CD4-positive, alpha-beta T cell (primary cell): ENCODE data around the gene DEPDC7. TPM values are rescaled to one million over a fixed set of nuclear protein-coding genes. Genes with fewer than 3 reads are reported as not detected.

Experiments used
- ATAC-seq: fragments of 200-7000 bp; cut with Tn5 transposase; one replicate; pipeline ENCODE4 v1.10.0; 2022; ENCODE audit warnings: mild to moderate bottlenecking; ENCODE audit not compliant: poor library complexity
- CTCF ChIA-PET: fragments of 350-600 bp; sonication (Branson Sonifier 250); formaldehyde crosslinking; loops from one replicate; lab custom pipeline; 2021; ENCODE audit warnings: antibody characterized with exemption, inconsistent platforms; lab: Charles Lee
- POLR2A ChIA-PET: fragments of 350-600 bp; sonication (Branson Sonifier 250); formaldehyde crosslinking; loops from one replicate; lab custom pipeline; 2021; ENCODE audit warnings: antibody characterized with exemption, inconsistent platforms; lab: Charles Lee
- DNase-seq, 14 experiments: peaks; one replicate each; pipeline ENCODE4 v3.0.0-alpha.2; 2013 to 2020; ENCODE audit warnings: mixed read lengths in 2 of 14
- H3K27ac ChIP-seq, 2 donors: one replicate each; pipeline versions ENCODE4 v1.5.1 to v1.7.0; 2013; ENCODE audit warnings: low read length in 2 of 2, low read depth in 1 of 2, mild to moderate bottlenecking in 1 of 2
- H3K27me3 ChIP-seq, 2 experiments: 1 replicate in 1 of 2; 2 replicates in 1 of 2; pipeline versions ENCODE4 v1.6.1 to v1.7.0; 2013; ENCODE audit warnings: low read length in 2 of 2, control low read depth in 1 of 2, mild to moderate bottlenecking in 1 of 2, moderate library complexity in 1 of 2; ENCODE audit not compliant: insufficient read depth in 2 of 2, control insufficient read depth in 1 of 2
- H3K36me3 ChIP-seq: one replicate; pipeline ENCODE4 v1.6.1; 2013; ENCODE audit warnings: low read length, control low read depth; ENCODE audit not compliant: insufficient read depth
- H3K4me1 ChIP-seq: one replicate; pipeline ENCODE4 v1.6.1; 2013; ENCODE audit warnings: low read length, control low read depth; ENCODE audit not compliant: insufficient read depth
- H3K4me3 ChIP-seq: one replicate; pipeline ENCODE4 v1.5.1; 2013; ENCODE audit warnings: mild to moderate bottlenecking, low read length, moderate library complexity
- H3K9me3 ChIP-seq, 2 experiments: 1 replicate in 1 of 2; 2 replicates in 1 of 2; pipeline versions ENCODE4 v1.6.1 to v1.7.0; 2013; ENCODE audit warnings: low read length in 2 of 2, mild to moderate bottlenecking in 2 of 2, control low read depth in 1 of 2, moderate library complexity in 1 of 2; ENCODE audit not compliant: control insufficient read depth in 1 of 2, insufficient read depth in 1 of 2
- H3K27ac Mint-ChIP-seq: one replicate; pipeline ENCODE4 v1.8.0; 2020; ENCODE audit warnings: mixed read lengths
- H3K27me3 Mint-ChIP-seq: one replicate; pipeline ENCODE4 v1.8.0; 2021; ENCODE audit warnings: mixed read lengths
- H3K36me3 Mint-ChIP-seq: one replicate; pipeline ENCODE4 v1.8.0; 2021; ENCODE audit warnings: low read depth, mixed read lengths
- H3K4me1 Mint-ChIP-seq: one replicate; pipeline ENCODE4 v1.8.0; 2021; ENCODE audit warnings: low read depth, mixed read lengths
- H3K4me3 Mint-ChIP-seq: one replicate; pipeline ENCODE4 v1.8.0; 2020; ENCODE audit warnings: mild to moderate bottlenecking, mixed read lengths
- H3K9me3 Mint-ChIP-seq: one replicate; pipeline ENCODE4 v1.8.0; 2020; ENCODE audit warnings: mixed read lengths
- intact Hi-C, 2 experiments: fragments of 100-400 bp; cut with DNase I in 1 of 2; cut with micrococcal nuclease in 1 of 2; formaldehyde crosslinking; loops; one replicate each; pipeline versions ENCODE4 v1.15.1 to v1.9.0; 2023 to 2025; cut with DNase I, micrococcal nuclease
- total RNA-seq, 174 experiments: library from RNA in 2 of 174; stranded (reverse) in 2 of 174; gene quantifications; one replicate each; pipeline ENCODE4 v1.2.3 and lab custom pipeline; 2021 to 2026
- TF ChIP-seq, protein P1 (sequence below): fragments of 200-600 bp; IDR thresholded peaks from one replicate; pipeline ENCODE4 v1.8.0; 2022; ENCODE audit warnings: antibody characterized with exemption, mild to moderate bottlenecking

The DEPDC7 gene
- total RNA-seq, 2 experiments from 2014 or later = 2.9 to 3.1 TPM

DNA sequence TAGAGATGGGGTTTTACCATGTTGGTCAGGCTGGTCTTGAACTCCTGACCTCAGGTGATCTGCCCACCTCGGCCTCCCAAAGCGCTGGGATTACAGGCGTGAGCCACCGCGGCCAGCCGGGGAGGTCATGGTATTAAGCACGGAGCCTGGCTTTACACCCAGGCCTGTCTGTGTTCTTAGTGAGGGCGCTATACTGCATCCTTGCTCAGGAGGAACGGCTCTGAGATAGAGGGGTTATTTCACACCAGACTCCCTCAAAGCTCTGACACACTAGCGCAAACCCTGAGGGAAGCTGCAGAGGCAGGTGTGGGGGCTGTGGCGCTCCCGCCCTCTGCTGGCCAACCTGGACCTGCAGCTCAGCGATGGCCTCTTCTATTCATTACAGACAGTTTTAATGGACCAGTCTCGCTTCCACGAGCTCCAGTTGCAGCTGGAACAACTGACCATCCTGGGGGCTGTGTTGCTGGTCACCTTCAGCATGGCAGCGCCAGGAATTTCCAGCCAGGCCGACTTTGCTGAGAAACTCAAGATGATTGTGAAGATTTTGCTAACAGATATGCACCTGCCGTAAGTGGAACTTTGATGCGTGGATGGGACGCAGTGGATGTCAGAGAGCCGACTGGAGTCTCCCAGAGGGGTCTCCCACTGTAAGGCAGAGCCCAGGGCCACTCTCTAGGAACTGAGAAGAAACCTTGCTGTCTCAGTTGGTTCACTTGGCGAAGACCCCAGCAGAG, 49.9 kb downstream of the DEPDC7 start:
- no peaks in the 10 kb centered on the region for H3K27me3 Mint-ChIP-seq
- Histone ChIP-seq H3K9me3 (no peaks in the 10 kb centered on the region), H3K4me3 (no peak overlapping the region), H3K36me3 (peaks cover 45% of the 10 kb centered on the region), H3K4me1 (peaks cover 19% of the 10 kb centered on the region), H3K27me3 (no peaks in the 10 kb centered on the region), H3K27ac (no peak overlapping the region)
- DNase-seq = peak; percentile 61 to 85 (median 70)
- peaks cover 50% of the 10 kb centered on the region for H3K36me3 Mint-ChIP-seq
- ChIA-PET CTCF (interaction anchor here (0.6 to 1.7 kb wide), 29 partner anchors 9 to 171 kb away, joined by 3 to 48 read pairs (median 4); partner anchors contain the start of genes DEPDC7 and TCP11L1), POLR2A (interaction anchor here (0.9 to 2.4 kb wide), 3 partner anchors 26 to 54 kb away, joined by 3 to 13 read pairs (median 6); partner anchors contain the start of genes DEPDC7 and TCP11L1)
- no peak overlapping the region for H3K4me3 Mint-ChIP-seq
- no peaks in the 10 kb centered on the region for H3K9me3 Mint-ChIP-seq
- intact Hi-C loops = loop anchor here (1.0 to 10.0 kb wide), 6 partner anchors 61 to 257 kb away; no protein-coding TSS in a partner anchor
- ATAC-seq = peak; percentile 96
- peaks cover 30% of the 10 kb centered on the region for H3K4me1 Mint-ChIP-seq
- H3K27ac Mint-ChIP-seq = no peak overlapping the region
- TF ChIP-seq, protein P1, sequence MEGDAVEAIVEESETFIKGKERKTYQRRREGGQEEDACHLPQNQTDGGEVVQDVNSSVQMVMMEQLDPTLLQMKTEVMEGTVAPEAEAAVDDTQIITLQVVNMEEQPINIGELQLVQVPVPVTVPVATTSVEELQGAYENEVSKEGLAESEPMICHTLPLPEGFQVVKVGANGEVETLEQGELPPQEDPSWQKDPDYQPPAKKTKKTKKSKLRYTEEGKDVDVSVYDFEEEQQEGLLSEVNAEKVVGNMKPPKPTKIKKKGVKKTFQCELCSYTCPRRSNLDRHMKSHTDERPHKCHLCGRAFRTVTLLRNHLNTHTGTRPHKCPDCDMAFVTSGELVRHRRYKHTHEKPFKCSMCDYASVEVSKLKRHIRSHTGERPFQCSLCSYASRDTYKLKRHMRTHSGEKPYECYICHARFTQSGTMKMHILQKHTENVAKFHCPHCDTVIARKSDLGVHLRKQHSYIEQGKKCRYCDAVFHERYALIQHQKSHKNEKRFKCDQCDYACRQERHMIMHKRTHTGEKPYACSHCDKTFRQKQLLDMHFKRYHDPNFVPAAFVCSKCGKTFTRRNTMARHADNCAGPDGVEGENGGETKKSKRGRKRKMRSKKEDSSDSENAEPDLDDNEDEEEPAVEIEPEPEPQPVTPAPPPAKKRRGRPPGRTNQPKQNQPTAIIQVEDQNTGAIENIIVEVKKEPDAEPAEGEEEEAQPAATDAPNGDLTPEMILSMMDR = peak; percentile 97

DNA sequence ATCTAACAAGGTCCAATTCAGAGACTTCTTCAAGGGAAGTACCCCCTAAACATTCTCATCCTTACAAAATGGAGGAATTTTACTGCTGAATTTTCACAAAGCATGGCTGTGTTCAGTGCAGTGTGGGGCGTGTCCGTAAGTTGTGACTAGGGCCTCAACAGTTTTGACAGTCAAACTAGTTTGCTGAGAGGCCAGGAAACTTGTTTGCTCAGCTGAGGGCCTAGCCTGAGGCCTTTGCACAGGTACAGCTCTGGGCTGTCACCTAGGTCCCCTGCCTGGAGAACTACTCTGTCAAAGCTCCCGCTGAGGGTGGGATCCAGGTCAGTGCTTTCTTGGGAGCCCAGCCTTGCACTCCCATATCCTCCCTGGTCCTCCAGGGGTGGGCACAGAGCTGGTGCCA, 51.6 kb downstream of the DEPDC7 start:
- Mint-ChIP-seq H3K4me3 (no peak overlapping the region), H3K9me3 (no peaks in the 10 kb centered on the region), H3K27me3 (no peaks in the 10 kb centered on the region), H3K36me3 (peaks cover 59% of the 10 kb centered on the region), H3K27ac (no peak overlapping the region), H3K4me1 (peaks cover 28% of the 10 kb centered on the region)
- peaks cover 57% of the 10 kb centered on the region for H3K36me3 ChIP-seq
- TF ChIP-seq, protein P1 = no peak
- H3K4me3 ChIP-seq = no peak overlapping the region
- H3K9me3 ChIP-seq = no peaks in the 10 kb centered on the region
- ATAC-seq = no peak
- no peak for DNase-seq
- H3K27ac ChIP-seq = no peak overlapping the region
- intact Hi-C loops = loop anchor here (5.0 to 10.0 kb wide), 3 partner anchors 62 to 182 kb away; no protein-coding TSS in a partner anchor
- no peaks in the 10 kb centered on the region for H3K27me3 ChIP-seq
- ChIA-PET CTCF (no interaction called here), POLR2A (no interaction called here)
- peaks cover 19% of the 10 kb centered on the region for H3K4me1 ChIP-seq

DNA sequence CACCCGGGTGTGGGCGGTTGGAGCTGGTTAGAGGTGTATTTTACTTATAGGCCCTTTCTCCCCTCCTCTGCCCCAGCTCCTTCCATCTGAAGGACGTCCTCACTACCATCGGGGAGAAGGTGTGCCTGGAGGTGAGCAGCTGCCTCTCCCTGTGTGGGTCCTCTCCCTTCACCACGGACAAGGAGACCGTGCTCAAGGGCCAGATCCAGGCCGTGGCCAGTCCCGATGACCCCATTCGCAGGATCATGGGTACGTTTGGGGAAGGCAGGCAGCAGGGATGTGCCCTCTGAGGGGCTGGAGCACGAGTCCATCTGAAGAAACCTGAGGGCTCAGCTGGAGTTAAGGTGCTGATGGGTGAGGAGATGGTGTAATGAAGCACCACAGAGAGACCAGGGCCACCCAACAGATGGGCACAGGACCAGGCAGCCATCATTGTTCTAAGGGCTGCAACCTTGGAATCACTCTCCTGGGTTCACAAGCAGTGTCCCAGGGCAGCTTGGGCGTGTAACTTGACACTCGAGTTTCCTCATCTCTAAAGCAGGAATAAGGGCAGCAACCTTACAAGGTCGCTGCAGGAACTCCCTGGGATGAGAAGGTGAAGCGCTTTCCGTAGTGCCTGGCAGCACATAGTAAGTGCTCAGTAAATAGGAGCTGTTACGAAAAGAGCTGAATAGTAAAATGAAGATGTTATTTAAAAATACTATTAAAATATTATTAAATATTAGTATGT, 53.1 kb downstream of the DEPDC7 start:
- Histone ChIP-seq H3K36me3 (peaks cover 71% of the 10 kb centered on the region), H3K27ac (no peak overlapping the region), H3K27me3 (no peaks in the 10 kb centered on the region), H3K4me3 (no peak overlapping the region), H3K9me3 (no peaks in the 10 kb centered on the region), H3K4me1 (peaks cover 17% of the 10 kb centered on the region)
- no peak for DNase-seq
- no peak for ATAC-seq
- Mint-ChIP-seq H3K9me3 (no peaks in the 10 kb centered on the region), H3K27ac (no peak overlapping the region), H3K4me1 (peaks cover 19% of the 10 kb centered on the region), H3K36me3 (peaks cover 62% of the 10 kb centered on the region), H3K27me3 (no peaks in the 10 kb centered on the region), H3K4me3 (no peak overlapping the region)
- TF ChIP-seq, protein P1 = no peak
- POLR2A ChIA-PET = no interaction called here
- intact Hi-C loops = loop anchor here (5.0 to 10.0 kb wide), 3 partner anchors 64 to 184 kb away; no protein-coding TSS in a partner anchor
- CTCF ChIA-PET = no interaction called here
